T-cell (primary cell): ENCODE data around the gene C9orf152. TPM values are rescaled to one million over a fixed set of nuclear protein-coding genes. Genes with fewer than 3 reads are reported as not detected.

Experiments
- total RNA-seq, 35 experiments: library from RNA in 6 of 35; stranded (reverse) in 6 of 35; fragments of 120-200 nt in 1 of 35; gene quantifications; one replicate each; pipeline versions ENCODE4 v1.2.1 to v1.2.4 and lab custom pipeline; 2013 to 2026

C9orf152 gene
- total RNA-seq, 5 donors from 2014 or later (not counting 1 experiment from before 2014, with no cell fraction given) = 0.09 to 0.10 (median 0.09) TPM; not detected in 2

Other genes starting within 250 kb of the C9orf152 start
- gene TXN, start 48.3 kb upstream of the C9orf152 start, total RNA-seq = 10 to 100 TPM; 38.3 to 63.4 (median 47.9) TPM
- gene TXNDC8, start 129.7 kb upstream of the C9orf152 start, total RNA-seq = not detected